Neural cell (in vitro differentiated cells): ENCODE data around the gene ACOT8. TPM values are rescaled to one million over a fixed set of nuclear protein-coding genes. Genes with fewer than 3 reads are reported as not detected.
A peak's percentile ranks its signal among the peaks of the same experiment; 100 is the strongest.

Source experiments
- H2AFZ ChIP-seq: fragments of 200-600, 300-800 bp; sonication (generic), shearing (Covaris generic); 2 replicates; pipeline ENCODE4 v1.6.0; 2014; ENCODE audit warnings: low read depth, mild to moderate bottlenecking, antibody characterized with exemption, low read length, moderate library complexity
- H3F3A ChIP-seq: fragments of 200-600 bp; shearing (Covaris generic); 2 replicates; pipeline ENCODE4 v1.6.1; 2016; ENCODE audit warnings: mild to moderate bottlenecking, moderate library complexity, mixed read lengths, antibody characterized with exemption, low read length; ENCODE audit not compliant: insufficient read depth, poor library complexity, severe bottlenecking
- H3K27ac ChIP-seq: fragments of 200-600, 300-800 bp; sonication (generic), shearing (Covaris generic); 2 replicates; pipeline ENCODE4 v1.5.1; 2014; ENCODE audit warnings: mild to moderate bottlenecking, low read length, moderate library complexity
- H3K27me3 ChIP-seq: fragments of 300-800, 200-600 bp; sonication (generic), shearing (Covaris generic); 2 replicates; pipeline ENCODE4 v1.6.0; 2014; ENCODE audit warnings: mild to moderate bottlenecking, low read depth, low read length, moderate library complexity; ENCODE audit not compliant: insufficient read depth
- H3K36me3 ChIP-seq: fragments of 300-800, 200-600 bp; sonication (generic), shearing (Covaris generic); 2 replicates; pipeline ENCODE4 v1.5.1; 2014; ENCODE audit warnings: mild to moderate bottlenecking, antibody characterized with exemption, low read length, moderate library complexity; ENCODE audit not compliant: insufficient read depth
- H3K4me2 ChIP-seq: fragments of 300-800, 200-600 bp; sonication (generic), shearing (Covaris generic); 2 replicates; pipeline ENCODE4 v1.6.0; 2014; ENCODE audit warnings: mild to moderate bottlenecking, low read length
- H3K4me3 ChIP-seq: fragments of 300-800, 200-600 bp; sonication (generic), shearing (Covaris generic); 2 replicates; pipeline ENCODE4 v1.5.1; 2014; ENCODE audit warnings: mild to moderate bottlenecking, low read length, moderate library complexity
- H3K79me2 ChIP-seq: fragments of 200-600 bp; shearing (Covaris generic); replicated peaks from 2 replicates; pipeline ENCODE4 v1.6.0; 2014; ENCODE audit warnings: mild to moderate bottlenecking, low read length, moderate library complexity; ENCODE audit not compliant: insufficient read depth
- H3K9ac ChIP-seq: fragments of 300-800, 200-600 bp; sonication (generic), shearing (Covaris generic); 2 replicates; pipeline ENCODE4 v1.6.1; 2016; ENCODE audit warnings: mild to moderate bottlenecking, low read length, mixed read lengths
- H3K9me2 ChIP-seq: fragments of 200-600 bp; shearing (Covaris generic); 2 replicates; pipeline ENCODE4 v1.6.1; 2016; ENCODE audit warnings: mild to moderate bottlenecking, low read length, mixed read lengths; ENCODE audit not compliant: insufficient read depth
- H3K9me3 ChIP-seq: fragments of 200-600, 300-800 bp; sonication (generic), shearing (Covaris generic); 2 replicates; pipeline ENCODE4 v1.6.1; 2016; ENCODE audit warnings: mild to moderate bottlenecking, mixed run types, low read length, moderate library complexity, mixed read lengths
- H4K20me1 ChIP-seq: fragments of 200-600 bp; shearing (Covaris generic); 2 replicates; pipeline ENCODE4 v1.6.1; 2016; ENCODE audit warnings: mild to moderate bottlenecking, mixed run types; ENCODE audit not compliant: insufficient read depth
- EP300 ChIP-seq: fragments of 450-650 bp; conservative IDR thresholded peaks from 2 replicates; pipeline ENCODE4 v1.6.1; 2014; ENCODE audit warnings: antibody characterized with exemption, mild to moderate bottlenecking, moderate library complexity; ENCODE audit not compliant: poor library complexity, severe bottlenecking
- EZH2 ChIP-seq: fragments of 200-600, 300-800 bp; shearing (Covaris generic), sonication (generic); IDR thresholded peaks from 2 replicates; pipeline ENCODE4 v1.6.1; 2014; ENCODE audit warnings: antibody characterized with exemption, low read length, borderline replicate concordance, mild to moderate bottlenecking; ENCODE audit not compliant: insufficient read depth, poor library complexity, severe bottlenecking
- MXI1 ChIP-seq: fragments of 450-650 bp; conservative IDR thresholded peaks from 2 replicates; pipeline ENCODE4 v1.6.1; 2014; ENCODE audit warnings: antibody characterized with exemption, mild to moderate bottlenecking; ENCODE audit not compliant: poor library complexity, severe bottlenecking
- POLR2AphosphoS5 ChIP-seq: IDR thresholded peaks from 2 replicates; pipeline ENCODE4 v1.6.1; 2012
- RAD21 ChIP-seq: fragments of 450-650 bp; conservative IDR thresholded peaks from 2 replicates; pipeline ENCODE4 v1.6.1; 2014; ENCODE audit warnings: antibody characterized with exemption, mild to moderate bottlenecking, moderate library complexity
- SMC3 ChIP-seq: fragments of 450-650 bp; conservative IDR thresholded peaks from 2 replicates; pipeline ENCODE4 v1.6.1; 2014; ENCODE audit warnings: antibody characterized with exemption, mild to moderate bottlenecking, moderate library complexity; ENCODE audit not compliant: poor library complexity
- TAF1 ChIP-seq: IDR thresholded peaks from 2 replicates; pipeline ENCODE4 v1.6.1; 2012; ENCODE audit warnings: low read depth
- polyA plus RNA-seq: library from polyadenylated mRNA; depleted of rRNA; stranded (reverse); fragments of >200 nt; gene quantifications from 2 replicates; pipeline ENCODE4 v1.2.3, GENCODE V29; 2014
- TF ChIP-seq, protein P1 (sequence below): fragments of 450-650 bp; IDR thresholded peaks from 2 replicates; pipeline ENCODE4 v1.5.1; 2014; ENCODE audit warnings: antibody characterized with exemption, mild to moderate bottlenecking, moderate library complexity; ENCODE audit not compliant: poor library complexity, severe bottlenecking
- TF ChIP-seq, protein P2 (sequence below): IDR thresholded peaks from 2 replicates; pipeline ENCODE4 v1.6.1; 2012; ENCODE audit warnings: borderline replicate concordance

Gene ACOT8
- polyA plus RNA-seq, 1 donor from 2014 or later: 68.7 TPM

DNA sequence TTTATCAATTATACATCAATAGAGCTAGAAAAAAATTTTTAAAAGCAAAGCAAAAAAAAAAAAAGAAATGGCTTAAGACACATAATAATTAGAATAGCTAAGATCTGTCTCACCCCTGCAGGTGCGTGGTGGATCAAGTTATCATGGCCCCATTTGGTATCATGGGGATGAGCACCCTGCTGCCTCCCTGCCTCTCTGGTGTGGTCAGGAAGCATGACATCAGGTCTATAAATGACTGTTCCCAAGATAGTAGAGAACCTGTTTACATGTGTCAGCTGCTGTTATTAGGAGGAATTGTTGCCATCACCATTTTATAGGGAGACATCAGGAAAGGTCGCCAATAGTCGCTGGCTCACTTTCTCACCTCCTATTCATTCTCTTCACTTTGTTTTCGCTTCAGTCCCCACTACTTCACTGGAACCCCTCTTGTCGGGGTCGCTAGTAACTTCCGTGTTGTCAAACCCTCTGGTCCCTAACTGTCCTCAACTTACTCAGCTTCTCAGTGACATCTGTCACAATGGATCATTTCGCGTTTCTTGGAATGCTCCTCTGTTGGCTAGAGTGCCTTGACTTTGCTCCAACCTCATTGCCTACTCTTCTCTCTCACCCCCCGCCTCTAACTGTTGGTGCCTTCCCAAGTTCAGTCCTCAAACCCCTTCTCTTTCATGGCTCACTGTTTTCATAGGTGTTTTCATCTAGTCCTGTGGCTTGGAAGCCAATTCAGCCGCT, 60.7 kb downstream of the ACOT8 start:
- no peak overlapping the region for H3K9ac ChIP-seq
- no peaks in the 10 kb centered on the region for H3K9me3 ChIP-seq
- H3K27ac ChIP-seq: no peak overlapping the region
- H3K4me3 ChIP-seq: no peak overlapping the region
- TF ChIP-seq MXI1 (no peak), EZH2 (no peak), SMC3 (no peak), EP300 (no peak), POLR2AphosphoS5 (no peak)
- H3K79me2 ChIP-seq: peaks cover 13% of the 10 kb centered on the region
- H3K36me3 ChIP-seq: no peaks in the 10 kb centered on the region
- H4K20me1 ChIP-seq: no peaks in the 10 kb centered on the region
- no peak overlapping the region for H2AFZ ChIP-seq
- no peaks in the 10 kb centered on the region for H3K9me2 ChIP-seq
- no peaks in the 10 kb centered on the region for H3F3A ChIP-seq
- no peaks in the 10 kb centered on the region for H3K27me3 ChIP-seq
- H3K4me2 ChIP-seq: no peak overlapping the region

DNA sequence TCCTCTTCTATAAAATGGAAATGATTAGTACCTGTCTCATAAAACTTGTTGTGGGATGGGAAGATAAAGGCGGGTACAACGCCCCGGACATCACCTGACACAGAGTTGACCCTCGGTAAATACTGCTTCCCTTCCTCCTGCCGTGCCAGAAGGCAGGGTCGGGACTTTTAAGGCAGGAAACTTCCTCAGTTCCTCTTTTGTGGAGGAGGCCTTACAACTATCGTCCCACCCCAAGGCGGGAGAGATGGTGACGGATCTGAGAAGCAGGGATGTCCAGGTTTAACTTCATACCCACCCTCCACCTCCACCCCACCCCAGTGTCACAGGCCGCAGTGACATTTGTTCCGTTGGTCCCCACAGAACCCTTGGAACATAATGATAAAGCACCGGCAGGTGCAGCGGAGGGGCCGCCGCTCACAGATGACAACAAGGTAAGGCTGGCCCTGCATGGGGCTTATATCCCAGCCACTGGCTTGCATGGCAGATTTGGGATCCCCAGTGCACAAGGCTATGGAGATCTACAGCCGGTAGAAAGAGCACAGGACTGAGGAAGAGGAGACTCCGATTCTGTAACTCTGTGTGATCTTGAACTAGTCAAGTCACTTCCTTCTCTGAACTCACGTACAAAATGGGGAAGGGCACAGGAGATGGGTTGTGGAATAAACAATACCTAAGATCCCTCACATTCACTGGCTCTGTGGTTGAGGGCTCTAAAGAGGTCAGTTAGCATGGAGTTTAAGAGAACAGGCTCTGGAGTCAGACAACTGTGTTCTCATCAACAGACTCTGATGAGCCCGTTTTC, 64.7 kb downstream of the ACOT8 start:
- Histone ChIP-seq H3K4me3 (peak overlapping the region; percentile 99), H3K9me3 (no peaks in the 10 kb centered on the region)

More for the DNA sequence above, 64.7 kb downstream of the ACOT8 start:
- no peaks in the 10 kb centered on the region for H4K20me1 ChIP-seq
- peak overlapping the region; percentile 86 for H3K4me2 ChIP-seq
- H3K9me2 ChIP-seq: no peaks in the 10 kb centered on the region
- no peaks in the 10 kb centered on the region for H3F3A ChIP-seq
- TF ChIP-seq POLR2AphosphoS5 (no peak), SMC3 (no peak), EZH2 (no peak), MXI1 (no peak), RAD21 (no peak), EP300 (no peak), TAF1 (no peak)
- TF ChIP-seq, protein P1, sequence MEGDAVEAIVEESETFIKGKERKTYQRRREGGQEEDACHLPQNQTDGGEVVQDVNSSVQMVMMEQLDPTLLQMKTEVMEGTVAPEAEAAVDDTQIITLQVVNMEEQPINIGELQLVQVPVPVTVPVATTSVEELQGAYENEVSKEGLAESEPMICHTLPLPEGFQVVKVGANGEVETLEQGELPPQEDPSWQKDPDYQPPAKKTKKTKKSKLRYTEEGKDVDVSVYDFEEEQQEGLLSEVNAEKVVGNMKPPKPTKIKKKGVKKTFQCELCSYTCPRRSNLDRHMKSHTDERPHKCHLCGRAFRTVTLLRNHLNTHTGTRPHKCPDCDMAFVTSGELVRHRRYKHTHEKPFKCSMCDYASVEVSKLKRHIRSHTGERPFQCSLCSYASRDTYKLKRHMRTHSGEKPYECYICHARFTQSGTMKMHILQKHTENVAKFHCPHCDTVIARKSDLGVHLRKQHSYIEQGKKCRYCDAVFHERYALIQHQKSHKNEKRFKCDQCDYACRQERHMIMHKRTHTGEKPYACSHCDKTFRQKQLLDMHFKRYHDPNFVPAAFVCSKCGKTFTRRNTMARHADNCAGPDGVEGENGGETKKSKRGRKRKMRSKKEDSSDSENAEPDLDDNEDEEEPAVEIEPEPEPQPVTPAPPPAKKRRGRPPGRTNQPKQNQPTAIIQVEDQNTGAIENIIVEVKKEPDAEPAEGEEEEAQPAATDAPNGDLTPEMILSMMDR: no peak
- TF ChIP-seq, protein P2, sequence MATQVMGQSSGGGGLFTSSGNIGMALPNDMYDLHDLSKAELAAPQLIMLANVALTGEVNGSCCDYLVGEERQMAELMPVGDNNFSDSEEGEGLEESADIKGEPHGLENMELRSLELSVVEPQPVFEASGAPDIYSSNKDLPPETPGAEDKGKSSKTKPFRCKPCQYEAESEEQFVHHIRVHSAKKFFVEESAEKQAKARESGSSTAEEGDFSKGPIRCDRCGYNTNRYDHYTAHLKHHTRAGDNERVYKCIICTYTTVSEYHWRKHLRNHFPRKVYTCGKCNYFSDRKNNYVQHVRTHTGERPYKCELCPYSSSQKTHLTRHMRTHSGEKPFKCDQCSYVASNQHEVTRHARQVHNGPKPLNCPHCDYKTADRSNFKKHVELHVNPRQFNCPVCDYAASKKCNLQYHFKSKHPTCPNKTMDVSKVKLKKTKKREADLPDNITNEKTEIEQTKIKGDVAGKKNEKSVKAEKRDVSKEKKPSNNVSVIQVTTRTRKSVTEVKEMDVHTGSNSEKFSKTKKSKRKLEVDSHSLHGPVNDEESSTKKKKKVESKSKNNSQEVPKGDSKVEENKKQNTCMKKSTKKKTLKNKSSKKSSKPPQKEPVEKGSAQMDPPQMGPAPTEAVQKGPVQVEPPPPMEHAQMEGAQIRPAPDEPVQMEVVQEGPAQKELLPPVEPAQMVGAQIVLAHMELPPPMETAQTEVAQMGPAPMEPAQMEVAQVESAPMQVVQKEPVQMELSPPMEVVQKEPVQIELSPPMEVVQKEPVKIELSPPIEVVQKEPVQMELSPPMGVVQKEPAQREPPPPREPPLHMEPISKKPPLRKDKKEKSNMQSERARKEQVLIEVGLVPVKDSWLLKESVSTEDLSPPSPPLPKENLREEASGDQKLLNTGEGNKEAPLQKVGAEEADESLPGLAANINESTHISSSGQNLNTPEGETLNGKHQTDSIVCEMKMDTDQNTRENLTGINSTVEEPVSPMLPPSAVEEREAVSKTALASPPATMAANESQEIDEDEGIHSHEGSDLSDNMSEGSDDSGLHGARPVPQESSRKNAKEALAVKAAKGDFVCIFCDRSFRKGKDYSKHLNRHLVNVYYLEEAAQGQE: no peak
- no peaks in the 10 kb centered on the region for H3K36me3 ChIP-seq
- peaks cover 13% of the 10 kb centered on the region for H3K79me2 ChIP-seq
- no peaks in the 10 kb centered on the region for H3K27me3 ChIP-seq
- peak overlapping the region; percentile 100 for H2AFZ ChIP-seq
- H3K27ac ChIP-seq: peak overlapping the region; percentile 73
- peak overlapping the region; percentile 95 for H3K9ac ChIP-seq

Other genes with a start within 250 kb of the ACOT8 start
- gene WFDC10A, start 227.7 kb downstream of the ACOT8 start, polyA plus RNA-seq: not detected in 2 replicates
- gene WFDC9, start 226.1 kb downstream of the ACOT8 start, polyA plus RNA-seq: not detected in 2 replicates
- not detected in 2 replicates for gene WFDC11, start 187.2 kb downstream of the ACOT8 start, polyA plus RNA-seq
- not detected in 2 replicates for gene WFDC13, start 155.4 kb downstream of the ACOT8 start, polyA plus RNA-seq
- not detected in 2 replicates for gene WFDC10B, start 152.4 kb downstream of the ACOT8 start, polyA plus RNA-seq
- not detected in 2 replicates for gene SPINT4, start 135.0 kb downstream of the ACOT8 start, polyA plus RNA-seq
- not detected in 2 replicates for gene WFDC3, start 65.5 kb downstream of the ACOT8 start, polyA plus RNA-seq
- 35.9 and 43.8 TPM in 2 replicates for gene DNTTIP1, start 65.4 kb downstream of the ACOT8 start, polyA plus RNA-seq
- 2.5 and 4.9 TPM in 2 replicates for gene UBE2C, start 44.7 kb downstream of the ACOT8 start, polyA plus RNA-seq
- 3.8 TPM in 1 of 2 replicates, not detected in the other for gene TNNC2, start 30.1 kb downstream of the ACOT8 start, polyA plus RNA-seq
- 7.2 and 14.8 TPM in 2 replicates for gene SNX21, start 23.6 kb downstream of the ACOT8 start, polyA plus RNA-seq
- 12.3 and 14.3 TPM in 2 replicates for gene ZSWIM3, start 222 bp upstream of the ACOT8 start, polyA plus RNA-seq
- gene ZSWIM1, start 23.8 kb upstream of the ACOT8 start, polyA plus RNA-seq: 3.3 and 5.5 TPM in 2 replicates
- gene SPATA25, start 30.2 kb upstream of the ACOT8 start, polyA plus RNA-seq: 1.2 and 5.1 TPM in 2 replicates
- 5.0 and 6.3 TPM in 2 replicates for gene NEURL2, start 33.8 kb upstream of the ACOT8 start, polyA plus RNA-seq
- 25.7 and 49.7 TPM in 2 replicates for gene CTSA, start 33.9 kb upstream of the ACOT8 start, polyA plus RNA-seq
- 5.3 and 7.0 TPM in 2 replicates for gene PLTP, start 54.8 kb upstream of the ACOT8 start, polyA plus RNA-seq
- 21.5 and 28.3 TPM in 2 replicates for gene PCIF1, start 77.3 kb upstream of the ACOT8 start, polyA plus RNA-seq
- gene ZNF335, start 114.8 kb upstream of the ACOT8 start, polyA plus RNA-seq: 12.8 and 18.9 TPM in 2 replicates
- not detected in 2 replicates for gene MMP9, start 151.5 kb upstream of the ACOT8 start, polyA plus RNA-seq
- gene SLC12A5, start 171.8 kb upstream of the ACOT8 start, polyA plus RNA-seq: 53.1 and 74.4 TPM in 2 replicates
- gene NCOA5, start 232.6 kb upstream of the ACOT8 start, polyA plus RNA-seq: 23.0 and 29.9 TPM in 2 replicates